Thoracic aorta (tissue), 2 donors: ENCODE measurements around the gene ELFN1. TPM values are rescaled to one million over a fixed set of nuclear protein-coding genes. Genes with fewer than 3 reads are reported as not detected.

Source experiments
- ATAC-seq: fragments of 150-250 bp; one replicate; pipeline ENCODE4 v1.8.0; 2017; ENCODE audit warnings: low read depth; ENCODE audit not compliant: insufficient number of reproducible peaks, low FRiP score
- DNase-seq: peaks from one replicate; pipeline ENCODE4 v3.0.0-alpha.2; 2020; ENCODE audit warnings: low spot score
- H3K27ac ChIP-seq, 2 donors: fragments of 200-600 bp; sonication (generic); 1 replicate in 1 of 2; 2 replicates in 1 of 2; pipeline ENCODE4 v1.5.1; 2016; ENCODE audit warnings: mild to moderate bottlenecking in 2 of 2, moderate library complexity in 2 of 2
- H3K27me3 ChIP-seq: fragments of 200-600 bp; sonication (generic); replicated peaks from 2 replicates; pipeline ENCODE4 v1.6.0; 2016; ENCODE audit warnings: mild to moderate bottlenecking; ENCODE audit not compliant: insufficient read depth
- H3K36me3 ChIP-seq: fragments of 200-600 bp; sonication (generic); one replicate; pipeline ENCODE4 v1.5.1; 2016
- H3K4me1 ChIP-seq, 2 donors: fragments of 200-600 bp; sonication (generic); 1 replicate in 1 of 2; 2 replicates in 1 of 2; pipeline versions ENCODE4 v1.5.1 to v1.6.0; 2016; ENCODE audit warnings: low read depth in 2 of 2, mild to moderate bottlenecking in 1 of 2; ENCODE audit not compliant: control insufficient read depth in 1 of 2
- H3K4me3 ChIP-seq: fragments of 200-600 bp; sonication (generic); 2 replicates; pipeline ENCODE4 v1.5.1; 2016; ENCODE audit warnings: mild to moderate bottlenecking
- H3K9me3 ChIP-seq: fragments of 200-600 bp; sonication (generic); 2 replicates; pipeline ENCODE4 v1.5.1; 2016
- total RNA-seq, 2 donors: library from RNA; depleted of rRNA; stranded (reverse); fragments of >200 nt; gene quantifications; one replicate each; pipeline versions ENCODE4 v1.1.0 to v1.2.3, GENCODE V29; 2016
- TF ChIP-seq, protein P1 (sequence below): fragments of 200-600 bp; sonication (generic); IDR thresholded peaks from one replicate; pipeline ENCODE4 v1.5.1; 2019; ENCODE audit warnings: antibody characterized with exemption

The ELFN1 gene
- total RNA-seq, 2 donors from 2014 or later = 0.81 to 0.85 TPM

DNA sequence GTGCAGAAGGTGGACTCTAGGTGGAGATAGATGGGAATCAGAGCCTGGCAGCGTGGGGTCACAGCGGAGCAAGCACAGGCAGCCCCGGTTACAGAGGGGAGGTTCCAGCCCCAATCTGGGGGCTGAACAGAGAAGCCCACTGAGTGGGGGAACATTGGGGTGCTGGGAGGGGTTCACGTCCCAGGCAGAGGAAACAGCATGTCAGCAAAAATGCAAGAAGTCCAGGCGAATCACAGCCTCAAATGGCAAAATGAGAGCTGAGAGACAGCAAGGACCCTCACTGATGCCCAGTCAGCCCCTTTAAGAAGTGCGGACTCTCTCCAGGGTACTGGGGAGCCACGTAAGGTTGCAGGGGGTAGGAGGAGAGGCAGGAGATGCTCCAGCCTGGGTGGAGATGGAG is 62.0 kb downstream of the ELFN1 start:
- Histone ChIP-seq H3K9me3 (peaks cover 7% of the 10 kb centered on the region), H3K27me3 (no peaks in the 10 kb centered on the region), H3K27ac (no peak overlapping the region), H3K4me1 (no peaks in the 10 kb centered on the region), H3K36me3 (no peaks in the 10 kb centered on the region), H3K4me3 (no peak overlapping the region)
- TF ChIP-seq, protein P1, sequence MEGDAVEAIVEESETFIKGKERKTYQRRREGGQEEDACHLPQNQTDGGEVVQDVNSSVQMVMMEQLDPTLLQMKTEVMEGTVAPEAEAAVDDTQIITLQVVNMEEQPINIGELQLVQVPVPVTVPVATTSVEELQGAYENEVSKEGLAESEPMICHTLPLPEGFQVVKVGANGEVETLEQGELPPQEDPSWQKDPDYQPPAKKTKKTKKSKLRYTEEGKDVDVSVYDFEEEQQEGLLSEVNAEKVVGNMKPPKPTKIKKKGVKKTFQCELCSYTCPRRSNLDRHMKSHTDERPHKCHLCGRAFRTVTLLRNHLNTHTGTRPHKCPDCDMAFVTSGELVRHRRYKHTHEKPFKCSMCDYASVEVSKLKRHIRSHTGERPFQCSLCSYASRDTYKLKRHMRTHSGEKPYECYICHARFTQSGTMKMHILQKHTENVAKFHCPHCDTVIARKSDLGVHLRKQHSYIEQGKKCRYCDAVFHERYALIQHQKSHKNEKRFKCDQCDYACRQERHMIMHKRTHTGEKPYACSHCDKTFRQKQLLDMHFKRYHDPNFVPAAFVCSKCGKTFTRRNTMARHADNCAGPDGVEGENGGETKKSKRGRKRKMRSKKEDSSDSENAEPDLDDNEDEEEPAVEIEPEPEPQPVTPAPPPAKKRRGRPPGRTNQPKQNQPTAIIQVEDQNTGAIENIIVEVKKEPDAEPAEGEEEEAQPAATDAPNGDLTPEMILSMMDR = no peak
- DNase-seq (no peak), ATAC-seq (no peak)

DNA sequence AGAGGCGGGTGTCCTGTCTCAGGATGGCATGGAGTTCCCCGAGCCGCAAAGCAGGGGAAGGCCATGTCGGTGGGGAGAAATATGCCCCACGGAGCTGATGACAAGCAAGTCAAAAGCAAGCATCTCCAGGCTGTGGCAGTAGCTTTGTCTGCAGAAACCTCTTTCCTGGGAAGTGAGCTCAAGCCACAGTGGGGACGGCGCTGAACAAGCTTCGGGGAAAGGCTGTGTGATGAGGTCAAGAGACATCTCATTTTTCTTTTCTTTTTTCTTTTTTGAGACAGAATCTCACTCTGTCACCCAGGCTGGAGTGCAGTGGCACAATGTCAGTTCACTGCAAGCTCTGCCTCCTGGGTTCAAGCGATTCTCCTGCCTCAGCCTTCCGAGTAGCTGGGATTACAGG is 62.6 kb downstream of the ELFN1 start:
- ATAC-seq (no peak), DNase-seq (no peak)
- no peak overlapping the region for H3K4me3 ChIP-seq
- H3K27ac ChIP-seq = no peak overlapping the region
- TF ChIP-seq, protein P1 = no peak
- H3K4me1 ChIP-seq = no peaks in the 10 kb centered on the region
- peaks cover 7% of the 10 kb centered on the region for H3K9me3 ChIP-seq
- H3K27me3 ChIP-seq = no peaks in the 10 kb centered on the region
- H3K36me3 ChIP-seq = no peaks in the 10 kb centered on the region

DNA sequence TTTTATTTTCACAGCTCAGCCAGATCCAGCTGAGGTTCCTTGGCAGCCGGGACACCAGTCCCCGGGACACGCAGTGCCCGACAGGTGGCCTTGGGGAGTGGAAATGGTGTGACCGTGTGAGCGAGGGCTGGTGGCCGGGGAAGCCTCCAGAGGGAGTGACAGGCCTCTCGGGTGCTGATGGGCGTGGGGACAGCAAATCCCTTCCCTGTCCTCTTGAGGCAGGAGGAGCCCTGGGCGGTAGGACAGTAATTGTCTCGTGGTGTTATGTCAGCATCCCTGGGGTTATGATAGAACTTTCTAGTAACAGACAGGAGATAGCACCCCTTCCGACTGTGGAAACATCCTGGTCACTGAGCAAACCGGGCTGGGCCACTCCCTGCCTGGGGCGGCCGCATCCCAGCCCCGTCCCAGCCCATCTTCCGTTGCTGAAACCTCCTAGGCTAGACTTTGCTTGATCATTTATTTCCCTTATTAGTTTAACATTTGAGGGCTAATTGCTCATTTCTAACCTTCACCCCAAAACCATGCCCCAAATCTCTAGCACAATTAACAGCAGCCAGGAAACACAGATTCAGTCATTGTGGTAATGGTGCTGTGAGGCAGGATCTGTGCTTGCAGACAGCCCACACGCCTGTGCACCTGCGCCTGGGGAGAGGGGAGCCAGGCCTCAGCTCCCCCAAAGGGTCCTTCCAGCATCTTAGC is 63.3 kb downstream of the ELFN1 start:
- TF ChIP-seq, protein P1 = no peak
- no peak for ATAC-seq
- no peak overlapping the region for H3K4me3 ChIP-seq
- no peaks in the 10 kb centered on the region for H3K36me3 ChIP-seq
- no peaks in the 10 kb centered on the region for H3K4me1 ChIP-seq
- peaks cover 7% of the 10 kb centered on the region for H3K9me3 ChIP-seq
- no peak overlapping the region for H3K27ac ChIP-seq
- no peak for DNase-seq
- H3K27me3 ChIP-seq = no peaks in the 10 kb centered on the region

DNA sequence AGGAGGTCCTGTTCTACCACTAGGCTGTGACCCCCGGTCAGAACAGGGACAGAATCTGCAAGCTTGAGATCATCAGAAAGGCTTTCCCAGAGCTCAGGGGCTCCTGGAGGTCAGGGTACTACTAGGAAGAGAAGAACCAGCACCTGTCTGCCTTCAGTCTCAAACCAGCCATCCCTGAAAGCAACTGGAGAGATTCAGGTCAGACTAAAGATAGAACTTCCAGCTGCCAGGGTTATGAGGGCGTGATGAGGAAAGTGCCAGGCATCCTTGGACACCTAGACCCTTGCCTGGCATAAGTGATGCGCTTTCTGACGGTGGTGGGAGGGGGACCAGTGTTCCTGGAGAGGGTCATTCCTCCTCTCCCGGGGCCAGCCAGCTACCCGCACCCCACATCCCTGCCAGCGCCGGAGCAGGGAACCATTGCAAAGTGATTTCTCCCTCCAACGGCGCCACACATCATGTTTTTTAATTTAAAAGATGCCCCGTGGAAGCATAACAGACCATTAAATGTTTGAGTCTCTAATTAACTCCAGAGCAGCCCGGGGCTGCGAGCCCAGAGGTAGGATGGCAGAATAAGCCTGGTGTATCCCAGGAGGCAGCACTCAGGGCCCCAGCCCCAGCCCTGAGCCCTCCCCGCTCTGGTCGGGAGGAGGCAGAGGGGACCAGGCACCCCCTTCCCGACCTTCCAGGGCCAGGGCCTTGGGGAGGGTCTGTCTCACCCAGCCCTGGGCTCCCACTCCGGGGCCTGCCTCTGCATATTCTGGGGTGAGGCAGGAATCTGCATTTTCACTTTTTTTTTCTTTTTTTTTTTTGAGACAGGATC is 64.0 kb downstream of the ELFN1 start:
- Histone ChIP-seq H3K36me3 (no peaks in the 10 kb centered on the region), H3K4me3 (no peak overlapping the region), H3K27me3 (no peaks in the 10 kb centered on the region), H3K27ac (no peak overlapping the region), H3K4me1 (no peaks in the 10 kb centered on the region), H3K9me3 (peaks cover 5% of the 10 kb centered on the region)
- DNase-seq = no peak
- ATAC-seq = no peak
- TF ChIP-seq, protein P1 = no peak

DNA sequence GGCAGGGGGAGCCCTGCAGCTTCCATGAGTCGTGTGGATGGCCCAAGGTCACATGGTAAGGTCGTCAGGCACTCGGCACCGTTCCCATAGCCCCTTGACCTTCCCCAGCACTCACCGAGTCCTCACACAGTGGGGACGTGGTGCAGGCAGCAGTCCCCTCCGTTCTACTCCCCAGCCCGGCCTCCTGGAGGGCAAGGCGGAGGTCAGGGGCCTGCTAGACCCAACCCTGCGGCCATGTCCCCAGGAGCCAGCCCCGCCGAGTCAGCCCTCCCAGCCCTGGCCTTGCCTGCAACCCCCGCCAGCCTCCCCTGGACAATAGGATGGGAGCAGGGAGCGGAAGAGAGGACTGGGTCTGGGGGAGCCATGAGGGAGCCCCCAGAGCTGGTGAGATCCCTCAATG is 65.2 kb downstream of the ELFN1 start:
- Histone ChIP-seq H3K4me3 (no peak overlapping the region), H3K27ac (no peak overlapping the region), H3K36me3 (no peaks in the 10 kb centered on the region), H3K9me3 (no peaks in the 10 kb centered on the region), H3K4me1 (no peaks in the 10 kb centered on the region), H3K27me3 (no peaks in the 10 kb centered on the region)
- no peak for ATAC-seq
- no peak for DNase-seq
- TF ChIP-seq, protein P1 = no peak
